Activated T-helper 2 cell treated with anti-CD3 and anti-CD28 coated beads, Interferon-gamma antibody, Interleukin-2, Interleukin-4, amounts not matched to agents 10 μg/mL and 5 μg/mL and 100 μg/mL, durations not matched to agents 14 hours and 24 hours and 36 hours (primary cell): ENCODE measurements around the gene EBF3. TPM values are rescaled to one million over a fixed set of nuclear protein-coding genes. Genes with fewer than 3 reads are reported as not detected.

Experiments
- DNase-seq: peaks from one replicate; pipeline ENCODE4 v3.0.0; 2021; ENCODE audit warnings: low spot score
- H3K27ac Mint-ChIP-seq: one replicate; pipeline ENCODE4 v1.8.0; 2021; ENCODE audit warnings: mixed read lengths
- H3K27me3 Mint-ChIP-seq: one replicate; pipeline ENCODE4 v1.8.0; 2021; ENCODE audit warnings: low read depth, mixed read lengths
- H3K36me3 Mint-ChIP-seq: one replicate; pipeline ENCODE4 v1.8.0; 2021; ENCODE audit warnings: low read depth, mixed read lengths
- H3K4me1 Mint-ChIP-seq: one replicate; pipeline ENCODE4 v1.8.0; 2021; ENCODE audit warnings: low read depth, mixed read lengths
- H3K4me3 Mint-ChIP-seq: one replicate; pipeline ENCODE4 v1.8.0; 2021; ENCODE audit warnings: low read depth, mild to moderate bottlenecking, moderate library complexity, mixed read lengths
- H3K9me3 Mint-ChIP-seq: one replicate; pipeline ENCODE4 v1.8.0; 2021; ENCODE audit warnings: mixed read lengths
- intact Hi-C: fragments of 100-400 bp; cut with micrococcal nuclease; formaldehyde crosslinking; loops from one replicate; pipeline ENCODE4 v1.15.1; 2023
- total RNA-seq: library from RNA; stranded (reverse); gene quantifications from 2 replicates; pipeline ENCODE4 v1.2.3, GENCODE V29; 2022

EBF3 gene
- total RNA-seq, 1 donor from 2014 or later: not detected

DNA sequence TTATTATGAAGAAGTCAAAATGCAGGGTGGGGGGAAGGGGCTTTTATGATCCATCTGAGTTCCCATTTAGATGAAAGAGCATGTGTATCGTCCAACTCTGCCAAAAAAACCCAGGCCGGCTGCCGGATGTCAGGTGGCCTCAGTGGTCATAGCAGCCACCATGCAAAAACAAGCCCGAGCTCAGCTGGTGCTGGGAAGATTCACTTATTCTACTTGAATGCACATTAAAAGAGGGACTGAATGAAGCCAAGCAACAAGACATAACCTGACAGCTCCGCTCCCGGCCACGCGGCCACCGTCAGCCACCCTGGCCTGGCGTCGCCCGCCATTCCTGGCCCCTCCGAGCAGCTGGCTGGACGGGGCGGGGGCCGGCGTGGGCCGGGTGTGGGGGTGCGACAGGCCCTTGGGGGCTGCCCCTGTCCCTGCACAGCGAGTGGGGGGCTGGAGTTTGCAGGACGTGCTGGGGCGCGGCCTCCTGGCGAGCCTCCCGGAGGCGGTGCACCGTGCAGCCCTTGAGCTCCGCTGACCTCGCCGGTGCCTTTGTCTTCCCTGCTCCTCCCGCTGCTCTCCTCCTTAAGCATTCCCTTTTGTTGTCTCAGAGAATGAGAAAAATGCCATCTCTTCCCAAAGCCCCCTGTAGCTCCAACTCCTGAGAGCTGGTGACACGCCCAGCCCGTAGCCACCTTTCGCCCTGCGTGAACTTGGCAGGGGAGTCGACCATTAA lies 67.8 kb downstream of the EBF3 start:
- no peak for DNase-seq
- Mint-ChIP-seq H3K4me1 (no peaks in the 10 kb centered on the region), H3K36me3 (no peaks in the 10 kb centered on the region), H3K27me3 (peaks cover 8% of the 10 kb centered on the region), H3K9me3 (no peaks in the 10 kb centered on the region), H3K27ac (no peak overlapping the region), H3K4me3 (no peak overlapping the region)
- intact Hi-C loops: no loop called here

DNA sequence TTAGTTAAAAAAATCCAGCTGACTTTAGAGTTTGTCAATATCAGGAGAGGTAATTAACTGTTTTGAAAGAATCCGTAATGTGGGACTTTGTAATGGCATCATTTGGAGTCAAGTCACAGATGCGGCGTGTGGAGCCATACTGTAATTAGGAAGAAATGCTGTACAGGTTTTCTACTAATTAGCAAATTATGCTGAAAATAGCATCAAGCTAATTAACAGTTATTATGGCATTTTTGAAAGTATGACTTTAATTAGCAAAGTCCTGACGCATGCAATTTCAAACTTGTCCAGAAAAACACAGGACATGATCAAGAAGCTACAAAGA lies 68.3 kb downstream of the EBF3 start:
- DNase-seq: no peak
- Mint-ChIP-seq H3K4me1 (no peaks in the 10 kb centered on the region), H3K4me3 (no peak overlapping the region), H3K27me3 (peaks cover 7% of the 10 kb centered on the region), H3K9me3 (no peaks in the 10 kb centered on the region), H3K36me3 (no peaks in the 10 kb centered on the region), H3K27ac (no peak overlapping the region)
- intact Hi-C loops: no loop called here

DNA sequence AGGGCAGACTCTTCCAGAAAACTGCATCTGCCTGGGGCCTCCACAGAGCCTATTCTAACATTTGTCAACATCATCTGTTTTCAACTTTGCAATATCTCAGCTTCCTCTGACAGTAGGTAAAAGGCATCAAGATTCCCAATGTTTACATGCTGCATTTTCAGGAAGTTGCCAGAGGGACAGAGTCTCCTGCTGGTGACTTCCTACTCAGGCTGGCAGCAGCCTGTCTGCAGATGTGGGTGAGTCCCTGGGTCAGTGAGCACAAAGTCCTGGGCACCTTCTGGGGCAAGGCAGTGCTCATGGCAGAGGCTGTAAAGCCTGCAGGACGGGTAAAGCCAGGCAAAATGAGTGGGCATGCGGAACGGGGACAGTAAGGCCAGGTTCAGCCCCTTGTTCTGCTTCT lies 69.4 kb downstream of the EBF3 start:
- intact Hi-C loops: no loop called here
- H3K27ac Mint-ChIP-seq: no peak overlapping the region
- H3K4me3 Mint-ChIP-seq: no peak overlapping the region
- H3K9me3 Mint-ChIP-seq: no peaks in the 10 kb centered on the region
- H3K4me1 Mint-ChIP-seq: no peaks in the 10 kb centered on the region
- H3K27me3 Mint-ChIP-seq: peaks cover 6% of the 10 kb centered on the region
- DNase-seq: no peak
- H3K36me3 Mint-ChIP-seq: no peaks in the 10 kb centered on the region

DNA sequence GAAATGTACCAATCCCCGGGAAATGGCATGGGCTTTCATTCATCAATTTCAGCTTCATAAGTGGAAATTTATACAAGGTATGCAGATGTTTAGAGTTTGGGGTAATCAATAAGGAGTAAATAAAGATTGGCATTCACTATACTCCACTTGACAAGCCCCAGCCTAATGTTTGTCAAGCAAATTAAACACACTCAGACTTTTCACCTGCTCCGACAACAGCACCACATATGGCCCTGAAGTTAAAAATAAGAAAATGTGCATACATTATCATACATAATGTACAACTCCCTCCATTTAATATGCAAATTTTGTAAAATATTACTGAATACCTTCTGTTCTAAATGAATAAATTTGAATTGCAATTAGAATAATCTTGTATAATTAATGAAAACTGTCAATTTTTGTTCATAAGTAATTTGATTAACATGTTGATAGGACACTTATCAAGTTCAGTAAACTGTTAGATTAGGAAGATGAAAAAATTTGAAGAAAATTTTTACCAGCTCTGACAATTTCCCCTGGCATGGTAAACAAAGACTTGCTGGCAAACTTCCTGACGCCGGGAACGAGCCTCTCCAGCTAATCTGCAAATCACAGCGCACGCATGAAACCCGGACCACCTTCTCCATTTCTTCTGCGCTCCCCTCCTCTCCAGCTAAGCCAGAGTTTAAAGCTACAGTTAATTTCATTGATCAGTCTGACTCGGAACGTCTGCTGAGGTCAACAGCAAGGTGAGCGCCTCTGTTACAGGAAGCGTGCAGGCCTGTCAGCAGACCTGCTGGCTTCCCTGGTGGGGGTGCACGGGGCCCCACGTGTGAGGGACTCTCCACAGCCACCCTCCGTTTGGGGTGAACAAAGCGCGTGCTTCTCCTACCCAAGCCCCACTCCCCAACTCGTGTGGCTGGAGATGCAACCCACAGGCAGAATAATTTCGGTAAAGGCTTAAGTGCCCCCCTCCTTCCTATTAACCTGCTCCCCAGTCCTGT lies 70.7 kb downstream of the EBF3 start:
- Mint-ChIP-seq H3K4me3 (no peak overlapping the region), H3K27ac (no peak overlapping the region), H3K4me1 (no peaks in the 10 kb centered on the region), H3K9me3 (no peaks in the 10 kb centered on the region), H3K36me3 (no peaks in the 10 kb centered on the region), H3K27me3 (peaks cover 4% of the 10 kb centered on the region)
- intact Hi-C loops: no loop called here
- DNase-seq: no peak

DNA sequence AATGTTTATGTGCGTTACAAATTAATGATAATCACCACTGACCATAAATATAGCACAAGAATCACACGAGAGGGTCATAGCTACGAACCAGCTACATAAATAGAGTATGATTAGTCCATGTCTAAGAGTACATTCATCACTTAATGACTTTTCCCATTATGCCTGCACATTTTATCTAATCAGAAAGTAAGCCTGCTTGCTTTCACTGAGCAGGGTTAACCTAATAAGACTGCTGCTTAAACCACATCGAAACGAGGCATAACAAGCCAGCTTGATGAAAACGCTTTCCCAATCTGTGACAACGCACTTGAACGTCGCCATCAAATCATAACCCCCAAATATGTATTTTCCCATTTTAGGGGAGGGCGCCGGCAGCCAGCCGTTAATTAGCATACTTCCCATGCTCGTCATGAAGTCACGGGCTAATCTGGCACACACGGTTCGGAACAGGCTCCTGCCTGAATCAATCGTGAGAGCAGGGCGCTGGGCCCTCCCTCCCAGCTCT lies 71.5 kb downstream of the EBF3 start:
- no peak for DNase-seq
- Mint-ChIP-seq H3K27ac (no peak overlapping the region), H3K27me3 (no peaks in the 10 kb centered on the region), H3K36me3 (no peaks in the 10 kb centered on the region), H3K9me3 (no peaks in the 10 kb centered on the region), H3K4me1 (no peaks in the 10 kb centered on the region), H3K4me3 (no peak overlapping the region)
- intact Hi-C loops: no loop called here

DNA sequence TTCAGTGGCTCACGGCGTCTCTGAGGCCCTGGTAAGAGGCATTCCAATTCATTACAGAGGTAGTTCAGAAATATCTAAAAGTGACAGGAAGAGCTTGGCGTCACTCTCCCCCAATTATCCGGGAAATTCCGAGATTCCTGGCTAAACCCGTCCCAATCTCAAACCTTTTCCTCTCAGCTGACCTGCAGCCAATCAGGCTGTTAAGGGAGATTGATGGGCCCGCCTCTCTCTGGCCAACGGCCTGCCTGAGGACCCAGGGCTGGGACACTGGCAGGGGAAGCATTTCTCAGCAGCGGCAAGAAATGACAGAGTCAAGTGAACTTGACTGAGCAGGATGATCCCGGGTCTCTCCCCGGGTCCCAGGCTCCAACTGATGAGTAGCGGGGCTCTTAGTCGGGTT lies 72.3 kb downstream of the EBF3 start:
- H3K4me1 Mint-ChIP-seq: no peaks in the 10 kb centered on the region
- no peak for DNase-seq
- no peaks in the 10 kb centered on the region for H3K9me3 Mint-ChIP-seq
- H3K36me3 Mint-ChIP-seq: no peaks in the 10 kb centered on the region
- H3K4me3 Mint-ChIP-seq: no peak overlapping the region
- H3K27ac Mint-ChIP-seq: no peak overlapping the region
- H3K27me3 Mint-ChIP-seq: no peaks in the 10 kb centered on the region
- intact Hi-C loops: no loop called here

DNA sequence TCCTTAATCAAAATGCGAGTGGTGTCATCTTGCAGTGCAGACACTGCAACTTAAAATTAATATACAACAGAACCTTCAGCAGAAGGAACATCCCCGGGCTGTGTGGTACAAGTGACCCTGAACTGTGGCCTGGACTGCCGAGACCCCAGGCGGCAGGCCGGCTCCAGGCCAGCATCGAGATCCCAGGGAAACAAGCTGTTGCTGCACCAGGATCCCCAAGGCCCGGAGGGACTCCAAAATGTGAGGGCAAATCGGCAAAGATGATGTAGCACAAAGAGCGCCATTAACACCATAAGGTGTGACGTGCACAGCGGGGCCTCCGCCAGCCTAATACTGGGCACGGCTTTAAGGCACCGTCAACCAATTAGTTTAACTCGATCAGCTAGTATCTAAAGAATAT lies 73.9 kb downstream of the EBF3 start:
- intact Hi-C loops: no loop called here
- H3K4me1 Mint-ChIP-seq: no peaks in the 10 kb centered on the region
- H3K27ac Mint-ChIP-seq: no peak overlapping the region
- no peak overlapping the region for H3K4me3 Mint-ChIP-seq
- H3K36me3 Mint-ChIP-seq: no peaks in the 10 kb centered on the region
- no peaks in the 10 kb centered on the region for H3K27me3 Mint-ChIP-seq
- DNase-seq: no peak
- no peaks in the 10 kb centered on the region for H3K9me3 Mint-ChIP-seq

DNA sequence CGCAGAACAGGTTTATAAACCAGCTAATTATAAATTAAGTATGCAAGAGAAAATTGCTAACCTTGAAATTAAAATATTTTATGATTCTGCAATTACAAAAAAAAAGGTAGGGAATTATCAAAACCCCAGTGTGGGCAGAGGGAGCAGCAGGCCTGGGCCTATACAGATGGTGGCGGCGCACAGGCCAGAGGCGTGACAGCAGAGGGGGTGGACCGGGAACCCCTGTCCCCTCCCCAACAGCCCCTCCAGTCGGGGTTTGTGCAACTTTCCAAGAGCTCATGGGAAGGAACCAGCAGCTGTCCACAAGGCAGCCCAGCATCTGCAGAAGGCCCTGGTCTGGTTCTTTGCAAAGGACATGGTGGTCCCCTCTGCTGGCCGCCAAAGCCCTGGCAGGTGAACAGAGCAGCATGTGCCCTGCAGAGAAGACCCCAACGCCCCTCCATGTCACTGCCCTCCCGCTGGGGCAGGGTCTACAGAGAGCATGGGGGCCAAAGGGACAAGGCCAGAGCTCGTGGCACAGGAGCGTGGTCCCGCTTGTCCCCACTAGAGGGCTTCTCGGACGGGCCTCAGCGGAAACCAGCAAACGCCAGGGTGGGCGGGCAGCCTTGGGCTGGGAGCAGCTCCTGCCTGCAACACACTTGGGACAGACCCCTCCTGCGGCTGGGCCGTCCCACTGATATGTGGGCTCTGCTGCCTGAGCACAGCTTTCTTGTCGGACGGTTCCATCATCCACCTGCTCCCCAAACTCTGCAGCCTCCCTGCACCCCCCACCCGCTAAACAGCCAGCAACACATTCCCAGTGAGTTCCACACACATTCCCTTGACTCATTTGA lies 75.1 kb downstream of the EBF3 start:
- no peaks in the 10 kb centered on the region for H3K27me3 Mint-ChIP-seq
- H3K27ac Mint-ChIP-seq: no peak overlapping the region
- DNase-seq: no peak
- no peaks in the 10 kb centered on the region for H3K4me1 Mint-ChIP-seq
- H3K36me3 Mint-ChIP-seq: no peaks in the 10 kb centered on the region
- intact Hi-C loops: no loop called here
- no peak overlapping the region for H3K4me3 Mint-ChIP-seq
- H3K9me3 Mint-ChIP-seq: no peaks in the 10 kb centered on the region

DNA sequence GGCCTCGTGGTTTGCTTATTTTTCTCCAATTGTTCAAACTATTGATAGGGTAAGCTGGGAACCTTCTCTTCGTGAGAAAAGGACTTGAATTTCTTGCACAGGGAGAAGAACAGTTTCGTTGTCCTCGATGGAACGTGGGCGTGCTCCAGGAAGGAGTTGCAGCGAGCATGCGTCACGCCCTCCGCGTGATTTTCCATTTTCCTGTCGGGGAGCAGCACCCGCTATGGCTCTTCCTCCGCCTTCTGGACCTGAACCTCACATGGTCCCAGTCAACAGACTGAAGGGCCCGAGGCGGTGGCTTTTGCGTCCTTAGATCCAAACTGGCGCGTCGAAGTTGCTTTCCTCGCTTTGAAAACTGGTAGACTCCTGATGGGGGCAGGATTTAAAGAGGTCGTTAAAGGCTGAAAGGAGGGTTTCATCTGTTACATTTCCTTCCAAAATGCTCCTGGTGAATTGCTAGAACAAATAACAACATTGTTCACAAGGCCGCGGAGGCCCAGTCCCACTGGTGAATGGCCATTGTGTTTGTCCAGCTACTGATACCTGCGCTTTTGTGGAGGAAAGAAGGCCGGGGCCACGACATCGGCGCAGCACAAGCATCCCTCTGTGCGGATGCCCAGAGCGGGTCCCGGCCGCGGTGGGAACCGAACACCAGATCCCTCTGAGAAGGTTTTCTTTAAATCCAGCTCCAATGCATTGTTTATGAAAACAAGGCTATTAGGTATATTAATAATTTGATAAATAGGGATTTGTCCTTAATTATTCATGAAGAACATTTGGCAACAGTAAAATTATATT lies 75.9 kb downstream of the EBF3 start:
- no peaks in the 10 kb centered on the region for H3K36me3 Mint-ChIP-seq
- H3K27ac Mint-ChIP-seq: no peak overlapping the region
- H3K4me3 Mint-ChIP-seq: no peak overlapping the region
- H3K27me3 Mint-ChIP-seq: no peaks in the 10 kb centered on the region
- no peaks in the 10 kb centered on the region for H3K9me3 Mint-ChIP-seq
- no peaks in the 10 kb centered on the region for H3K4me1 Mint-ChIP-seq
- intact Hi-C loops: no loop called here
- no peak for DNase-seq

DNA sequence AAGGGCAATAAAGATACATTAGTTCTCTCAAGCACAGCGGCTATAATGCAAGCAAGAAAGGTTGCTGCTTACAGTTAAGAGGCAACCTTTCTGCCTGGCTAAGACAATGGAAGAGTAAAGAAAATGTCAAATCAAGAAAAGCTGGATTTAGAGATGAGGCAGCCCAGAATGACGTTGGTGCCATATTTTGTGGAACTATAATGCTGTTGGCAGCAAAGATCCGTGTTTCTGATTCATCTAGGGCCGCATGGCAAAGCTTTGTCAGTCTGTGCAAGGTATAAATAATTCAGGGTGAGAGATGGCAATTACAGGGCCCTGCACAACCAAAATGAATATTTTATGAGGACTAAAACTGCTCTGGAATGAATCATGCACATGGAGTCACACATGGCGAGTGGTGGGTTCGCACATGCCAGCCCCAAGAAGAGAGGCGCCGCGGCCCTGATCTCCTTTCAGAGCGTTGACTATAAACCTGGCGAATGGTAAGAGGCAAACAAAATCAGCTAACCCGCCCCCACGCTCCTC lies 76.6 kb downstream of the EBF3 start:
- Mint-ChIP-seq H3K36me3 (no peaks in the 10 kb centered on the region), H3K9me3 (no peaks in the 10 kb centered on the region), H3K4me3 (no peak overlapping the region), H3K27ac (no peak overlapping the region), H3K27me3 (no peaks in the 10 kb centered on the region), H3K4me1 (no peaks in the 10 kb centered on the region)
- intact Hi-C loops: no loop called here
- DNase-seq: no peak

DNA sequence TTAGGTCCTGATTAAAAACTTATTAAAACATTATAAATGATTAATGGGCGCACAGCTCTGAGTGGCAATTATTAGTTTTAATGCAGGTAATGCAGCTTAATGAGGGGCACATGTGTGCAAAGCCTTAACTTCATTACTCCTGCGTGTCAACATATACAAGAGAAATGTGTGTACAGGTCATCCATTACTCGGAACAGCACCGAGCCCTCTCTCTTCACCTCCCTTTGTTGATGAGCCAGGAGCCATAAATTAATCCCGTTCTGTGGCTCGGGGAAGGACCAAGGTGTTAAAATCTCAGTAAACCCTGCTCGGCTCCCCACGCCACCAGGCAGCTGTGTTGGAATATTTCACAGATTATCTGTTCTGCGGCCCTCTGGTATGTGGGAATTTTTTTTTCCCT lies 77.8 kb downstream of the EBF3 start:
- H3K4me1 Mint-ChIP-seq: no peaks in the 10 kb centered on the region
- no peaks in the 10 kb centered on the region for H3K27me3 Mint-ChIP-seq
- DNase-seq: no peak
- intact Hi-C loops: no loop called here
- no peak overlapping the region for H3K4me3 Mint-ChIP-seq
- no peak overlapping the region for H3K27ac Mint-ChIP-seq
- H3K36me3 Mint-ChIP-seq: no peaks in the 10 kb centered on the region
- H3K9me3 Mint-ChIP-seq: no peaks in the 10 kb centered on the region

DNA sequence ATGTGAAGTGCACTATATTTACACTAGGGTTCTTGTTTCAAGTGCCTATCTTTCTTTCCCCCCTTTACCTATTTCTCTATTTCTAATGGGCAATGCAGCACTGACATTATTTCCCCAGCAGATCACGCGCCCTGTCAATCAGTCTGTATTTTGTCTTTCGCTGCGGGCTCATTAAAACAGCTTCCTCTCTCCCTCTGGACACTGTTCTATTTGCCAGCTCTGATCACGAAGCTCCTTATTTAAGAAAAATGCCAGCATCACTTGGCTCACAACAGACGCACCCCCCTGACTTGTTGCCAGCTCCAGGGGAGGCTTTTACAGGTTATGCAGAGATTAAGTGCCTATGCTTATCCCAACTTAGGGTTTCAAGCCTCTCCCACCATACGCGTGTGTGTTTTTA lies 78.5 kb downstream of the EBF3 start:
- Mint-ChIP-seq H3K9me3 (no peaks in the 10 kb centered on the region), H3K4me3 (no peak overlapping the region), H3K27me3 (no peaks in the 10 kb centered on the region), H3K4me1 (no peaks in the 10 kb centered on the region), H3K27ac (no peak overlapping the region), H3K36me3 (no peaks in the 10 kb centered on the region)
- intact Hi-C loops: no loop called here
- DNase-seq: no peak
